K562 (cell line): Measurements from ENCODE around the gene ATM. TPM values are rescaled to one million over a fixed set of nuclear protein-coding genes. Genes with fewer than 3 reads are reported as not detected.

ENCODE experiments used
- ATAC-seq: fragments of 200-7000 bp; cut with Tn5 transposase; 3 replicates; pipeline ENCODE4 v1.9.1; 2020; ENCODE audit warnings: moderate library complexity
- BruUV-seq: library from RNA; stranded (reverse); fragments of 400-500 nt; replicated peaks from 2 replicates; lab custom pipeline; 2021; lab: Mats Ljungman, UMichigan
- CTCF ChIA-PET: fragments of 300-600 bp; formaldehyde crosslinking; extraction: SDS; loops from one replicate; lab custom pipeline; 2021; ENCODE audit warnings: low intra/inter-chr PET ratio; lab: Yijun Ruan, JAX
- POLR2A ChIA-PET: fragments of 300-600, 350-650 bp; sonication (Branson Sonifier 250); formaldehyde crosslinking; extraction: SDS; loops from one replicate; lab custom pipeline; 2021; ENCODE audit warnings: antibody characterized with exemption, inconsistent platforms; lab: Yijun Ruan, JAX
- DNase-seq, 4 experiments: peaks; one replicate each; pipeline versions ENCODE4 v3.0.0 to v3.0.0-alpha.2; 2011 to 2018; ENCODE audit warnings: low spot score in 3 of 4, mixed read lengths in 3 of 4; ENCODE audit errors: extremely low read depth in 1 of 4
- FAIRE-seq: peaks from 2 replicates; lab custom pipeline; 2011; peaks lifted over from hg19 to GRCh38; lab: Jason Lieb, UNC
- H2AFZ ChIP-seq: 2 replicates; pipeline ENCODE4 v1.6.0; 2011; ENCODE audit warnings: low read depth, low read length, control low read depth, inconsistent platforms
- H3K27ac ChIP-seq: fragments of 200-600 bp; 3 replicates; pipeline ENCODE4 v1.8.0; 2011; ENCODE audit warnings: low read depth, mild to moderate bottlenecking, control low read depth, inconsistent platforms, low read length, moderate library complexity, mixed read lengths; ENCODE audit errors: extremely low read depth
- H3K27me3 ChIP-seq, 2 experiments: fragments of 300-600 bp in 1 of 2; 2 replicates in 1 of 2; 3 replicates in 1 of 2; pipeline versions ENCODE4 v1.6.0 to v1.8.0; 2011; ENCODE audit warnings: inconsistent platforms in 2 of 2, low read length in 2 of 2, mild to moderate bottlenecking in 1 of 2, mixed read lengths in 1 of 2, moderate library complexity in 1 of 2; ENCODE audit not compliant: control insufficient read depth in 2 of 2, insufficient read depth in 2 of 2
- H3K36me3 ChIP-seq: fragments of 300-600 bp; 3 replicates; pipeline ENCODE4 v1.8.0; 2011; ENCODE audit warnings: mild to moderate bottlenecking, low read length, inconsistent platforms; ENCODE audit not compliant: control insufficient read depth, insufficient read depth
- H3K4me1 ChIP-seq, 2 experiments: fragments of 200-600 bp in 1 of 2; replicated peaks in 1 of 2; 2 replicates in 1 of 2; 3 replicates in 1 of 2; pipeline versions ENCODE4 v1.5.1 to v1.8.0; 2011; ENCODE audit warnings: inconsistent platforms in 2 of 2, low read length in 2 of 2, mild to moderate bottlenecking in 1 of 2, mixed read lengths in 1 of 2, moderate library complexity in 1 of 2; ENCODE audit not compliant: control insufficient read depth in 2 of 2, insufficient read depth in 2 of 2
- H3K4me2 ChIP-seq: 2 replicates; pipeline ENCODE4 v1.6.1; 2011; ENCODE audit warnings: low read length, control low read depth, inconsistent platforms, mixed read lengths; ENCODE audit not compliant: insufficient read depth
- H3K4me3 ChIP-seq: fragments of 200-600 bp; sonication (generic), shearing (Covaris generic); 2 replicates; pipeline ENCODE4 v1.5.1; 2016; ENCODE audit warnings: control low read depth, inconsistent platforms
- H3K79me2 ChIP-seq: fragments of 200-600 bp; 3 replicates; pipeline ENCODE4 v1.8.0; 2011; ENCODE audit warnings: low read length, inconsistent platforms; ENCODE audit not compliant: control insufficient read depth, insufficient read depth
- H3K9ac ChIP-seq, 2 experiments: 2 replicates each; pipeline versions ENCODE4 v1.6.0 to v1.6.1; 2011; ENCODE audit warnings: low read depth in 2 of 2, low read length in 2 of 2, control low read depth in 1 of 2, inconsistent platforms in 1 of 2, mild to moderate bottlenecking in 1 of 2, mixed read lengths in 1 of 2; ENCODE audit not compliant: insufficient read depth in 1 of 2
- H3K9me1 ChIP-seq: one replicate; pipeline ENCODE4 v1.6.0; 2011; ENCODE audit warnings: inconsistent platforms, mild to moderate bottlenecking, low read length, moderate library complexity; ENCODE audit not compliant: control insufficient read depth, insufficient read depth
- H3K9me3 ChIP-seq: replicated peaks from 2 replicates; pipeline ENCODE4 v1.5.1; 2011; ENCODE audit warnings: low read depth, low read length, inconsistent platforms; ENCODE audit not compliant: control insufficient read depth, insufficient read depth
- H4K20me1 ChIP-seq: replicated peaks from 2 replicates; pipeline ENCODE4 v1.6.1; 2011; ENCODE audit warnings: low read length, inconsistent platforms, mixed read lengths; ENCODE audit not compliant: control insufficient read depth, insufficient read depth
- BRCA1 ChIP-seq, 2 experiments: fragments of 450-650 bp in 1 of 2; sonication (generic) in 1 of 2; formaldehyde crosslinking in 1 of 2; IDR thresholded peaks; 2 replicates each; pipeline versions ENCODE4 v1.5.0 to v1.6.1; 2017 to 2020; ENCODE audit warnings: mild to moderate bottlenecking in 1 of 2, missing genetic modification reagents in 1 of 2
- PHTF2 ChIP-seq: fragments of 250-450 bp; sonication (Bioruptor Pico); IDR thresholded peaks from 2 replicates; pipeline ENCODE4 v1.5.0; 2021; ENCODE audit warnings: mild to moderate bottlenecking
- RBM22 ChIP-seq: fragments of 200-400 bp; formaldehyde crosslinking; IDR thresholded peaks from 2 replicates; pipeline ENCODE4 v1.6.1; 2018; ENCODE audit warnings: low read length, low read depth; ENCODE audit not compliant: poor library complexity, severe bottlenecking
- SUPT5H ChIP-seq: fragments of 450-650 bp; IDR thresholded peaks from 2 replicates; pipeline ENCODE4 v1.6.1; 2016
- TARDBP ChIP-seq: fragments of 450-650 bp; IDR thresholded peaks from 2 replicates; pipeline ENCODE4 v1.6.1; 2016
- ZNF696 ChIP-seq: fragments of 250-450 bp; sonication (Bioruptor Pico); conservative IDR thresholded peaks from 2 replicates; pipeline ENCODE4 v1.4.0; 2020; ENCODE audit warnings: mild to moderate bottlenecking, moderate library complexity
- WGBS: fragments of 100-300 bp; shearing (Covaris generic); methylation state at CpG from one replicate; pipeline ENCODE4 v1.1.6; 2016; ENCODE audit warnings: low coverage, mixed read lengths; ENCODE audit not compliant: insufficient coverage; ENCODE audit errors: missing lambda C conversion rate; 5-methylcytosine and 5-hydroxymethylcytosine counted together
- in situ Hi-C: fragments of 300-500 bp; cut with MboI; formaldehyde crosslinking; loops from 4 replicates; pipeline ENCODE4 v1.15.0; 2018; ENCODE audit warnings: inconsistent platforms, mixed read lengths
- intact Hi-C: fragments of 100-400 bp; cut with micrococcal nuclease; formaldehyde crosslinking; loops from 2 replicates; pipeline ENCODE4 v1.14.2; 2022
- polyA plus RNA-seq, 8 experiments: library from polyadenylated mRNA; depleted of rRNA in 4 of 8; stranded (reverse) in 5 of 8; unstranded in 3 of 8; fragments of >200 nt; fragmentation: Nextera tagmentation in 2 of 8; fragmentation: Illumina TruSeq in 1 of 8; extraction: Ambion mirVana in 2 of 8; extraction: Trizol in 1 of 8; gene quantifications; 2 replicates each; pipeline versions ENCODE4 v1.2.1 to v1.2.3, GENCODE V29; 2011 to 2014; ENCODE audit warnings: inconsistent platforms in 1 of 8, missing spikeins in 1 of 8
- total RNA-seq, 7 experiments: library from RNA; depleted of rRNA in 6 of 7; stranded (reverse); fragments of >200 nt in 6 of 7; fragmentation: Illumina TruSeq in 2 of 7; extraction: Trizol in 2 of 7; gene quantifications; 2 replicates each; pipeline versions ENCODE4 v1.2.1 to v1.2.3, GENCODE V29; 2011 to 2021; ENCODE audit warnings: low replicate concordance in 1 of 7
- TF ChIP-seq, protein P1 (sequence below): sonication (generic); formaldehyde crosslinking; IDR thresholded peaks from 2 replicates; pipeline ENCODE4 v1.8.1; 2022; ENCODE audit warnings: missing genetic modification reagents

ATM gene
- total and polyA plus RNA-seq, 9 of the 15 experiments (the other 6 are each of a cell fraction or from before 2014, with no cell fraction given), result 8.3 to 46.8 (median 26.2) TPM

GRCh38 chr11:108241330-108242037 lies 18.6 kb downstream of the ATM start (continued):
- TF ChIP-seq RBM22 (no peak), PHTF2 (CRISPR knock-in tag) (no peak), SUPT5H (no peak)
- TF ChIP-seq, all 486 proteins: peak for 0

DNA sequence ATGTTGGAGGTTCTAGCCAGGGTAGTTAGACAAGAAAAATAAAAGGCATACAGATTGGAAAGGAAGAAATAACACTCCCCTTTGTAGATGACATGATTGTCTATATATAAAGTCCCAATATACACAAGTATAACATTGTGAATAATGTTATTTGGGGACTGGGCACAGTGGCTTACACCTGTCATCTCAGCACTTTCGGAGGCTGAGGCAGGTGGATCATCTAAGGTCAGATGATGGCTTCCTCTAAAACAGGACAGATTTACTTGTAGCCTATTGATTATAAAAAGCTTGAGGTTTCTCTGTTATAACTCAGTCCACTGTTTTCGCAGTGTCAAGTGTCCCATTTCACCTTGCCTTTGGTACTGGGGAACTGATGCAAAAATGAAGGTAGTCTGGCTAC lies 19.6 kb downstream of the ATM start:
- Histone ChIP-seq H3K4me3 (no peak overlapping the region), H3K27me3 (no peaks in the 10 kb centered on the region), H3K27ac (no peak overlapping the region), H3K9me3 (no peaks in the 10 kb centered on the region), H3K9me1 (no peaks in the 10 kb centered on the region), H4K20me1 (no peaks in the 10 kb centered on the region), H2AFZ (no peak overlapping the region), H3K36me3 (peaks cover 5% of the 10 kb centered on the region; the same call in 2 of the 3 replicates), H3K4me2 (no peak overlapping the region), H3K9ac (no peak overlapping the region), H3K79me2 (no peaks in the 10 kb centered on the region), H3K4me1 (no peaks in the 10 kb centered on the region)
- BruUV-seq, result no TSS peak
- POLR2A ChIA-PET, result no interaction called here
- in situ Hi-C loops (no loop called here), intact Hi-C loops (no loop called here)
- CTCF ChIA-PET, result no interaction called here
- FAIRE-seq (no peak), ATAC-seq (no peak), DNase-seq (no peak)
- TF ChIP-seq ZNF696 (CRISPR knock-in tag) (no peak), BRCA1 (IDR thresholded peaks at IDR 0.05) (no peak), BRCA1 (CRISPR knock-in tag; IDR thresholded peaks at IDR 0.05) (no peak), TARDBP (no peak)
- TF ChIP-seq, protein P1, sequence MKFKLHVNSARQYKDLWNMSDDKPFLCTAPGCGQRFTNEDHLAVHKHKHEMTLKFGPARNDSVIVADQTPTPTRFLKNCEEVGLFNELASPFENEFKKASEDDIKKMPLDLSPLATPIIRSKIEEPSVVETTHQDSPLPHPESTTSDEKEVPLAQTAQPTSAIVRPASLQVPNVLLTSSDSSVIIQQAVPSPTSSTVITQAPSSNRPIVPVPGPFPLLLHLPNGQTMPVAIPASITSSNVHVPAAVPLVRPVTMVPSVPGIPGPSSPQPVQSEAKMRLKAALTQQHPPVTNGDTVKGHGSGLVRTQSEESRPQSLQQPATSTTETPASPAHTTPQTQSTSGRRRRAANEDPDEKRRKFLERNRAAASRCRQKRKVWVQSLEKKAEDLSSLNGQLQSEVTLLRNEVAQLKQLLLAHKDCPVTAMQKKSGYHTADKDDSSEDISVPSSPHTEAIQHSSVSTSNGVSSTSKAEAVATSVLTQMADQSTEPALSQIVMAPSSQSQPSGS (CRISPR knock-in tag), result no peak
- 88% methylated on average over 2 of the region's 2 CpGs for WGBS
